Choroid plexus epithelial cell (primary cell): ENCODE measurements around the gene KCNIP2.
A peak's percentile ranks its signal among the peaks of the same experiment; 100 is the strongest.

Experiments used
- DNase-seq: peaks from one replicate; pipeline ENCODE4 v3.0.0-alpha.2; 2010; ENCODE audit warnings: low read depth
- H3K4me3 ChIP-seq: 2 replicates; pipeline ENCODE4 v1.5.1; 2011; ENCODE audit warnings: low read depth, mild to moderate bottlenecking, control low read depth, low read length, moderate library complexity
- TF ChIP-seq, protein P1 (sequence below): conservative IDR thresholded peaks from 2 replicates; pipeline ENCODE4 v1.5.1; 2011; ENCODE audit warnings: low read depth, mild to moderate bottlenecking, control low read depth, inconsistent platforms, low read length, moderate library complexity

Gene KCNIP2

DNA sequence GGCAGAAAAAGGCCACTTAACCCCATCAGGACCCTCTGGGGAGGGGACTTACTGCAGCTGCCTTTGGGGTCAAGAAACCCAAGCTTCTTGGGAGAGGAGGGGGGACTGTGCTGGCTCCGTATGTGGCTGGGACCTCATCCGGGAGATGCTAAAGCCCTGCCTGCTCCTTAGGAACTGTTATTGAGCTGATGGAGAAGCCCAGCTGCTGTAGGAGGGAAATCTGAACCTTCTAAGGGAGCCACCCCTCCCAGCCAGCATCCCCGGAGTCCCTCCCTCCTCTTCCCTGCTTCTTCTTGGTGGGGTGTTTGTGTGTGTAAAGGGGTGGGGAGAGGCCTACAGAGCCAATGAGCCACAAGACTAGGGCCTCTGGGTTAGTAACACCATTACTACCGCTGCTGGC lies 8.2 kb downstream of the KCNIP2 start:
- DNase-seq = no peak
- H3K4me3 ChIP-seq = no peak overlapping the region
- TF ChIP-seq, protein P1, sequence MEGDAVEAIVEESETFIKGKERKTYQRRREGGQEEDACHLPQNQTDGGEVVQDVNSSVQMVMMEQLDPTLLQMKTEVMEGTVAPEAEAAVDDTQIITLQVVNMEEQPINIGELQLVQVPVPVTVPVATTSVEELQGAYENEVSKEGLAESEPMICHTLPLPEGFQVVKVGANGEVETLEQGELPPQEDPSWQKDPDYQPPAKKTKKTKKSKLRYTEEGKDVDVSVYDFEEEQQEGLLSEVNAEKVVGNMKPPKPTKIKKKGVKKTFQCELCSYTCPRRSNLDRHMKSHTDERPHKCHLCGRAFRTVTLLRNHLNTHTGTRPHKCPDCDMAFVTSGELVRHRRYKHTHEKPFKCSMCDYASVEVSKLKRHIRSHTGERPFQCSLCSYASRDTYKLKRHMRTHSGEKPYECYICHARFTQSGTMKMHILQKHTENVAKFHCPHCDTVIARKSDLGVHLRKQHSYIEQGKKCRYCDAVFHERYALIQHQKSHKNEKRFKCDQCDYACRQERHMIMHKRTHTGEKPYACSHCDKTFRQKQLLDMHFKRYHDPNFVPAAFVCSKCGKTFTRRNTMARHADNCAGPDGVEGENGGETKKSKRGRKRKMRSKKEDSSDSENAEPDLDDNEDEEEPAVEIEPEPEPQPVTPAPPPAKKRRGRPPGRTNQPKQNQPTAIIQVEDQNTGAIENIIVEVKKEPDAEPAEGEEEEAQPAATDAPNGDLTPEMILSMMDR = no peak

DNA sequence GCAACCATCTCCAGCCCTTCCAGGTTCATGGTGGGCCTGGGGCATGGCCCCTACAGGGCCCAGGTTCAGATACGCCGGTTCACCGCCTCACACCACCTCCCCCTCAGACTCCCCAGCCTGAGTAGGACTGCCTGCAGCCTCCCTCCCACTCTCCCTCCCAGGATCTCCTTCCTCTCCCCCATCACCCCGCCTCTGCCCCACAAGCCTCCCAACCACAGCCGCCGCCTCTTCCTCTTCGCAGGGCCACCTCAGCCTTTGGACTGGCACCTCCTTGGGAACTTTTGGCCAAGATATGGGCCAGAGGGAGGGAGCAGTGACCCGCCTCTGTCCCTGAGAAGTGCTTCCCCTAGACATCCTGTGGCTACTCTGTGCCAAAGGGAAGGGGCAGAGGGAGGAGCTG lies 9.3 kb downstream of the KCNIP2 start:
- TF ChIP-seq, protein P1 = no peak
- H3K4me3 ChIP-seq = no peak overlapping the region
- DNase-seq = no peak

DNA sequence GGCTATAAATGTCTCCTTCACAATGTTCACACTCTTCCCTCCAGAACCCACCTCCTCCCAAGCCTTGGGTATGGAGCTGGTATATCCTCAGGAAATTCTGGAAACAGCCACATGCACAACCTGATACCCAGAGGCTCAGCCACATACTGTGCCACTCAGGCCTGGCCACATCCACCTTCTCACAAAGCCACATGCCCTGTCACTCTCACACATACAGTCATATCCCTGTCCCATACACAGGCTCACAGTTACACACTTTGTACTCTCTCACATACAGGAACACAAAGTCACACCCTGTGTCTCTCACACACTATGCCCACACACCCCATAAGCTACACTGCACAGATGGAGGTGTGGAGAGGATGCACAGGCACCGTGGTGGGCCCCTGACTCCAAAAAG lies 10.1 kb downstream of the KCNIP2 start:
- no peak for DNase-seq
- TF ChIP-seq, protein P1 = no peak
- no peak overlapping the region for H3K4me3 ChIP-seq

DNA sequence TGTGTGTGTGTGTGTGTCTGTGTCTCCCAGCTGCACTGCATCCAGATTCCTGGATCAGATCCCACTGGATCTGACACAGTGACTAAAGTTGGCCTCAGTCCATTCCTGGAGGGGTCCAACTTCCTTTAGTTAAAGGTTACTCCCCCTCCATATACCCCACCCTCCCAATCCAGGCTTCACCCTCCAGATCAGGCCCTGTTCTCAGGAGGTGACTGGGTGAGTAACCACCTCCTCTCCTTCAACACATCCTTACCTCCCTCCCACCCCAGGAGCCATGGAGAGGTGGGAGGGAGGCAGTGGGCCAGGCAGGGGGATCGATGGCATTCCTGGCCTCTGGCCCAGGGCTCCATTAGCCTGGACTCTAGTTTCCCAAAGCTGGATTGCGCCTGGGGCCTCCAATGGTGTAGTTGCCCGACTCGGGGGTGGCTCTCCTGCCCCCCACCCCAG lies 11.3 kb downstream of the KCNIP2 start:
- DNase-seq = no peak
- no peak overlapping the region for H3K4me3 ChIP-seq
- TF ChIP-seq, protein P1 = no peak

DNA sequence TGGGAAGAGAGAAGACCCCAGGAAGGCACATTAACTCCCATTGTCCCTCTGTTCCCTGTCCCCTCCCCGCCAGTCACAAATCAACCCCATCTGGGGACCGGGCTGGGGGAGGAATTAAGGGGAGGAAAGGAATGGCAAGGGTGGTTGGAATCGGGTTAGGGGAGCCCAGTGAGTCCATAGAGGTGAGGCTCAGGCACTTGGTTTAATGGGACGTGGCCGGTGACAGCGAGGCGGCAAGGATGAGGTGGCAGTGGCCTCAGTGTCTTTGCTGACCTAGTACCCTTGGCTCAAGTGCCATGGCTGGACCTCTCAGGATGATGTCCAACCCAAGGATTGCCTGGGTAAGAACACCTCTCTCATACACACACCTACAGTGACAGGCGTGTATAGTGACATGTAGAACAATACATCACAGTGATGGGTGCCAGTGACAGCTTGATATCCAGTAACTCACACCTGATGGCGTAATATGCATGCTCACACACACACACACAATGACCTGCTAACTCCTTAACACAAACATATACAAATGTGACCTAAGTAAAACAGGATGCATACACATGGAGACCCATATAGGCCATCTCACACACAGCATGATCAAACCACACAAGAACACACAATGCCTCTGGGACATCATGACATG lies 12.3 kb downstream of the KCNIP2 start:
- DNase-seq = no peak
- peak overlapping the region; percentile 72 for H3K4me3 ChIP-seq
- TF ChIP-seq, protein P1 = no peak

DNA sequence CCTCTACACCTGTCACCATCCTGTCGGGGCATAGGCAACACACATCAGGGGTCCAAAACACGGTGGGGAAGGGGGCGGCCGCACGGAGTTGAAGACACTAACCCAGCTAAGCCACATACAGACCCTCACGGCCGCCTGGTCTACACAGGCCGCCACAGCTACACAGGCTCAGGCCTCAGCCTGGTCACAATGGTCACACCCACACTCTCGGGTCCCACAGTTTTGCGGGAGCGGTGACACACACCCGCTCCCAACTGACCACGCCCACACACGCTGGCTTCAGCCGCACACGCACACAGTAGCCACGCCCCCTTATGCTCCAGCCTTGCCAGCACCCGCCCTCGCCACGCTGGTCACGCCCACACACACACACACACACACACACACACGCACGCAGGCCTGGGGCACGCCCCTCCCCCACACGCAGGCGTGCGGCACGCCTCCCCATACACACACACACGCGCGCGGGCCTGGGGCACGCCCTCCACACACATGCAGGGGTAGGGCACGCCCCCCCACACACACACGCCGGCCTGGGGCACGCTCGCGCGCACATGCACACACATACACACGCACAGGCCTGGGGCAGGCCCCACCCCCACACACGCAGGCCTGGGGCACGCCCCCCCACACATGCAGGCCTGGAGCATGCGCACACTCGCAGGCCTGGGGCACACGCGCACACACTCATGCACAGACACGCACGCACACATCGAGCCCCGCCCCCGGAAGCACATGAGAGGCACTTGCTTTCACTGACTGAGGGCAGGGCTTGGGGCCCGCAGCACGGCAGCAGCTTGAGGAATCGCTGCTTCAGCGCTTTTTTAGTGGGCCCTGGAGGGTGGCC lies 13.1 kb downstream of the KCNIP2 start:
- H3K4me3 ChIP-seq = peak overlapping the region; percentile 72
- DNase-seq = peak; percentile 93
- TF ChIP-seq, protein P1 = no peak
